Measurements from ENCODE around the gene KCTD10. TPM values are rescaled to one million over a fixed set of nuclear protein-coding genes. Genes with fewer than 3 reads are reported as not detected.

The KCTD10 gene
- polyA plus RNA-seq, 1 donor: 26.3 TPM

GRCh38 chr12:109517619-109518018 is 40.5 kb upstream of the KCTD10 start:
- WGBS (ENCODE audit: insufficient coverage, low lambda C conversion rate): no CpG with 5 or more reads among the region's 6 CpGs
- Histone ChIP-seq H3K4me3 (ENCODE audit: low read length) (no peak overlapping the region), H3K4me1 (ENCODE audit: control insufficient read depth, insufficient read depth, low read length) (no peaks in the 10 kb centered on the region), H3K27me3 (ENCODE audit: control insufficient read depth, insufficient read depth, low read length) (no peaks in the 10 kb centered on the region), H3K27ac (ENCODE audit: low read length) (no peak overlapping the region), H3K36me3 (ENCODE audit: control insufficient read depth, insufficient read depth, low read length) (peaks cover 82% of the 10 kb centered on the region), H3K9me3 (ENCODE audit: control insufficient read depth, low read depth, low read length) (no peaks in the 10 kb centered on the region)
- peak; percentile 44 to 71 for DNase-seq

- DNase-seq: no peak
- no peaks in the 10 kb centered on the region for H3K9me3 ChIP-seq (ENCODE audit: control insufficient read depth, low read depth, low read length)
- peaks cover 82% of the 10 kb centered on the region for H3K36me3 ChIP-seq (ENCODE audit: control insufficient read depth, insufficient read depth, low read length)
- 100% methylated on average over 1 of the region's 4 CpGs for WGBS (ENCODE audit: insufficient coverage, low lambda C conversion rate)
- no peak overlapping the region for H3K4me3 ChIP-seq (ENCODE audit: low read length)
- no peak overlapping the region for H3K27ac ChIP-seq (ENCODE audit: low read length)
- H3K4me1 ChIP-seq (ENCODE audit: control insufficient read depth, insufficient read depth, low read length): no peaks in the 10 kb centered on the region
- H3K27me3 ChIP-seq (ENCODE audit: control insufficient read depth, insufficient read depth, low read length): no peaks in the 10 kb centered on the region
These were observed 36.9 kb upstream of the KCTD10 start for GRCh38 chr12:109513977-109514376.

- Histone ChIP-seq H3K4me3 (ENCODE audit: low read length) (no peak overlapping the region), H3K9me3 (ENCODE audit: control insufficient read depth, low read depth, low read length) (no peaks in the 10 kb centered on the region), H3K36me3 (ENCODE audit: control insufficient read depth, insufficient read depth, low read length) (peaks cover 84% of the 10 kb centered on the region), H3K4me1 (ENCODE audit: control insufficient read depth, insufficient read depth, low read length) (no peaks in the 10 kb centered on the region), H3K27ac (ENCODE audit: low read length) (no peak overlapping the region), H3K27me3 (ENCODE audit: control insufficient read depth, insufficient read depth, low read length) (no peaks in the 10 kb centered on the region)
- DNase-seq: no peak
- 100% methylated on average over 1 of the region's 8 CpGs for WGBS (ENCODE audit: insufficient coverage, low lambda C conversion rate)
These were observed 36.0 kb upstream of the KCTD10 start for GRCh38 chr12:109513051-109513450.

GRCh38 chr12:109512608-109513007 is 35.5 kb upstream of the KCTD10 start:
- DNase-seq: no peak
- Histone ChIP-seq H3K36me3 (ENCODE audit: control insufficient read depth, insufficient read depth, low read length) (peaks cover 84% of the 10 kb centered on the region), H3K4me3 (ENCODE audit: low read length) (no peak overlapping the region), H3K27me3 (ENCODE audit: control insufficient read depth, insufficient read depth, low read length) (no peaks in the 10 kb centered on the region), H3K9me3 (ENCODE audit: control insufficient read depth, low read depth, low read length) (no peaks in the 10 kb centered on the region), H3K27ac (ENCODE audit: low read length) (no peak overlapping the region), H3K4me1 (ENCODE audit: control insufficient read depth, insufficient read depth, low read length) (no peaks in the 10 kb centered on the region)
- WGBS (ENCODE audit: insufficient coverage, low lambda C conversion rate): no CpG with 5 or more reads among the region's 1 CpG

- Histone ChIP-seq H3K27me3 (ENCODE audit: control insufficient read depth, insufficient read depth, low read length) (no peaks in the 10 kb centered on the region), H3K36me3 (ENCODE audit: control insufficient read depth, insufficient read depth, low read length) (peaks cover 89% of the 10 kb centered on the region), H3K27ac (ENCODE audit: low read length) (no peak overlapping the region), H3K4me1 (ENCODE audit: control insufficient read depth, insufficient read depth, low read length) (no peaks in the 10 kb centered on the region), H3K9me3 (ENCODE audit: control insufficient read depth, low read depth, low read length) (no peaks in the 10 kb centered on the region), H3K4me3 (ENCODE audit: low read length) (no peak overlapping the region)
- no peak for DNase-seq
- 60% methylated on average over 1 of the region's 15 CpGs for WGBS (ENCODE audit: insufficient coverage, low lambda C conversion rate)
These were observed 33.1 kb upstream of the KCTD10 start for GRCh38 chr12:109510196-109510595.

GRCh38 chr12:109504068-109504467 is 27.0 kb upstream of the KCTD10 start:
- Histone ChIP-seq H3K27ac (ENCODE audit: low read length) (no peak overlapping the region), H3K4me3 (ENCODE audit: low read length) (no peak overlapping the region), H3K27me3 (ENCODE audit: control insufficient read depth, insufficient read depth, low read length) (no peaks in the 10 kb centered on the region), H3K36me3 (ENCODE audit: control insufficient read depth, insufficient read depth, low read length) (peaks cover 89% of the 10 kb centered on the region), H3K9me3 (ENCODE audit: control insufficient read depth, low read depth, low read length) (no peaks in the 10 kb centered on the region), H3K4me1 (ENCODE audit: control insufficient read depth, insufficient read depth, low read length) (no peaks in the 10 kb centered on the region)
- WGBS (ENCODE audit: insufficient coverage, low lambda C conversion rate): no CpG with 5 or more reads among the region's 1 CpG
- no peak for DNase-seq

- Histone ChIP-seq H3K4me1 (ENCODE audit: control insufficient read depth, insufficient read depth, low read length) (no peaks in the 10 kb centered on the region), H3K36me3 (ENCODE audit: control insufficient read depth, insufficient read depth, low read length) (peaks cover 90% of the 10 kb centered on the region), H3K9me3 (ENCODE audit: control insufficient read depth, low read depth, low read length) (no peaks in the 10 kb centered on the region), H3K27ac (ENCODE audit: low read length) (no peak overlapping the region), H3K4me3 (ENCODE audit: low read length) (no peak overlapping the region), H3K27me3 (ENCODE audit: control insufficient read depth, insufficient read depth, low read length) (no peaks in the 10 kb centered on the region)
- no peak for DNase-seq
- 53% methylated on average over 2 of the region's 3 CpGs for WGBS (ENCODE audit: insufficient coverage, low lambda C conversion rate)
These were observed 26.5 kb upstream of the KCTD10 start for GRCh38 chr12:109503611-109504010.

- WGBS (ENCODE audit: insufficient coverage, low lambda C conversion rate): no CpG with 5 or more reads among the region's 5 CpGs
These were observed 25.2 kb upstream of the KCTD10 start for GRCh38 chr12:109502332-109502731.

GRCh38 chr12:109501299-109501698 is 24.2 kb upstream of the KCTD10 start:
- DNase-seq: no peak
- WGBS (ENCODE audit: insufficient coverage, low lambda C conversion rate): no CpG with 5 or more reads among the region's 6 CpGs
- Histone ChIP-seq H3K27ac (ENCODE audit: low read length) (no peak overlapping the region), H3K4me1 (ENCODE audit: control insufficient read depth, insufficient read depth, low read length) (no peaks in the 10 kb centered on the region), H3K27me3 (ENCODE audit: control insufficient read depth, insufficient read depth, low read length) (no peaks in the 10 kb centered on the region), H3K36me3 (ENCODE audit: control insufficient read depth, insufficient read depth, low read length) (peaks cover 80% of the 10 kb centered on the region), H3K9me3 (ENCODE audit: control insufficient read depth, low read depth, low read length) (no peaks in the 10 kb centered on the region), H3K4me3 (ENCODE audit: low read length) (no peak overlapping the region)

More at GRCh38 chr12:109502332-109502731, 25.2 kb upstream of the KCTD10 start:
- Histone ChIP-seq H3K27me3 (ENCODE audit: control insufficient read depth, insufficient read depth, low read length) (no peaks in the 10 kb centered on the region), H3K36me3 (ENCODE audit: control insufficient read depth, insufficient read depth, low read length) (peaks cover 89% of the 10 kb centered on the region), H3K4me3 (ENCODE audit: low read length) (no peak overlapping the region), H3K4me1 (ENCODE audit: control insufficient read depth, insufficient read depth, low read length) (no peaks in the 10 kb centered on the region), H3K27ac (ENCODE audit: low read length) (no peak overlapping the region), H3K9me3 (ENCODE audit: control insufficient read depth, low read depth, low read length) (no peaks in the 10 kb centered on the region)
- DNase-seq: no peak

GRCh38 chr12:109500406-109501185 is 23.5 kb upstream of the KCTD10 start:
- no peak for DNase-seq
- 81% methylated on average over 3 of the region's 9 CpGs for WGBS (ENCODE audit: insufficient coverage, low lambda C conversion rate)
- H3K36me3 ChIP-seq (ENCODE audit: control insufficient read depth, insufficient read depth, low read length): peaks cover 80% of the 10 kb centered on the region

GRCh38 chr12:109497675-109498074 is 20.6 kb upstream of the KCTD10 start:
- WGBS (ENCODE audit: insufficient coverage, low lambda C conversion rate): 100% methylated on average over 1 of the region's 7 CpGs
- DNase-seq: no peak
- Histone ChIP-seq H3K27me3 (ENCODE audit: control insufficient read depth, insufficient read depth, low read length) (no peaks in the 10 kb centered on the region), H3K36me3 (ENCODE audit: control insufficient read depth, insufficient read depth, low read length) (peaks cover 75% of the 10 kb centered on the region), H3K9me3 (ENCODE audit: control insufficient read depth, low read depth, low read length) (no peaks in the 10 kb centered on the region), H3K4me3 (ENCODE audit: low read length) (no peak overlapping the region), H3K27ac (ENCODE audit: low read length) (no peak overlapping the region), H3K4me1 (ENCODE audit: control insufficient read depth, insufficient read depth, low read length) (no peaks in the 10 kb centered on the region)

More at GRCh38 chr12:109500406-109501185, 23.5 kb upstream of the KCTD10 start:
- no peaks in the 10 kb centered on the region for H3K9me3 ChIP-seq (ENCODE audit: control insufficient read depth, low read depth, low read length)
- no peaks in the 10 kb centered on the region for H3K4me1 ChIP-seq (ENCODE audit: control insufficient read depth, insufficient read depth, low read length)
- H3K4me3 ChIP-seq (ENCODE audit: low read length): no peak overlapping the region
- no peaks in the 10 kb centered on the region for H3K27me3 ChIP-seq (ENCODE audit: control insufficient read depth, insufficient read depth, low read length)
- no peak overlapping the region for H3K27ac ChIP-seq (ENCODE audit: low read length)
